WI38 (cell line): Measurements from ENCODE around the gene COL6A5.

Experiments used
- H3K4me3 ChIP-seq: 2 replicates; pipeline ENCODE4 v1.5.1; 2011; ENCODE audit warnings: low read depth, mild to moderate bottlenecking, control low read depth, low read length
- TF ChIP-seq, protein P1 (sequence below): IDR thresholded peaks from 2 replicates; pipeline ENCODE4 v1.5.1; 2012; ENCODE audit warnings: low read depth, mild to moderate bottlenecking, control low read depth, low read length

The COL6A5 gene

DNA sequence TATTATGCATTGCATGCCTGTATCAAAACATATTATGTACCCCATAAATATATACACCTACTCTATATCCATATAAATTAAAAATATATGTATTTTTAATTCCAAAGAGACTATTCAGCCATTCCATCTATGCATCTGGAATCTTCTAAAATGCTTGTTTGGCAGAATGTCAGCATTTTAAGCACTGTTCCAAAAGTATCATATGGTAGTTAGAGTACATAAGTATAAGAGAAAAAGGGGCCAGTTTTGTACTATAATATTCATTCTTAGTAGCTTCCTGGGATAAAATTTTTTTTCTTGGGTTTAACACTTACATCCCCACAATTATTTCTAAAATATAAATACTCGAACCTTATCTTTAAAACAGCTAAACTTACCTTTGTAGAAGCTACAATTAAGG lies 111.1 kb downstream of the COL6A5 start:
- TF ChIP-seq, protein P1, sequence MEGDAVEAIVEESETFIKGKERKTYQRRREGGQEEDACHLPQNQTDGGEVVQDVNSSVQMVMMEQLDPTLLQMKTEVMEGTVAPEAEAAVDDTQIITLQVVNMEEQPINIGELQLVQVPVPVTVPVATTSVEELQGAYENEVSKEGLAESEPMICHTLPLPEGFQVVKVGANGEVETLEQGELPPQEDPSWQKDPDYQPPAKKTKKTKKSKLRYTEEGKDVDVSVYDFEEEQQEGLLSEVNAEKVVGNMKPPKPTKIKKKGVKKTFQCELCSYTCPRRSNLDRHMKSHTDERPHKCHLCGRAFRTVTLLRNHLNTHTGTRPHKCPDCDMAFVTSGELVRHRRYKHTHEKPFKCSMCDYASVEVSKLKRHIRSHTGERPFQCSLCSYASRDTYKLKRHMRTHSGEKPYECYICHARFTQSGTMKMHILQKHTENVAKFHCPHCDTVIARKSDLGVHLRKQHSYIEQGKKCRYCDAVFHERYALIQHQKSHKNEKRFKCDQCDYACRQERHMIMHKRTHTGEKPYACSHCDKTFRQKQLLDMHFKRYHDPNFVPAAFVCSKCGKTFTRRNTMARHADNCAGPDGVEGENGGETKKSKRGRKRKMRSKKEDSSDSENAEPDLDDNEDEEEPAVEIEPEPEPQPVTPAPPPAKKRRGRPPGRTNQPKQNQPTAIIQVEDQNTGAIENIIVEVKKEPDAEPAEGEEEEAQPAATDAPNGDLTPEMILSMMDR: no peak
- no peak overlapping the region for H3K4me3 ChIP-seq

DNA sequence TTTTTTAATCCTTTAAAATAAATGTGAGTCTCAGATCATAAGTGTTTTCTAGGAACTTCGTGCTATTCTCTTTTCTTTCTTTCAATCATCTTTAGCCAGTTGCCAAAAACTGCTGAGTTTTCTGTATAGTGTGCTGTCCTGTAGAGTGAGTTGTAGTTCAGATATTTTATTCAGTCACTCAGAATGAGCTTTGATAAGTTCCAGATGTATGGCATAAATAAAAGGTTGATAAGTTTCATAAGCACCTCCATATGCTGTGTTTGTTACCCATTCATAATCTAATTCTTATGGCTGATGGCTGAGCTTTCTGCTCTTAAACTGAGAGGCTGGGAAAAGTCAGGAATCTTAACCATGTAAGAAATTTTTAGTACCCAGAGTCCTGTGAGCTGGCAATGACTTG lies 112.2 kb downstream of the COL6A5 start:
- TF ChIP-seq, protein P1: no peak
- H3K4me3 ChIP-seq: no peak overlapping the region

DNA sequence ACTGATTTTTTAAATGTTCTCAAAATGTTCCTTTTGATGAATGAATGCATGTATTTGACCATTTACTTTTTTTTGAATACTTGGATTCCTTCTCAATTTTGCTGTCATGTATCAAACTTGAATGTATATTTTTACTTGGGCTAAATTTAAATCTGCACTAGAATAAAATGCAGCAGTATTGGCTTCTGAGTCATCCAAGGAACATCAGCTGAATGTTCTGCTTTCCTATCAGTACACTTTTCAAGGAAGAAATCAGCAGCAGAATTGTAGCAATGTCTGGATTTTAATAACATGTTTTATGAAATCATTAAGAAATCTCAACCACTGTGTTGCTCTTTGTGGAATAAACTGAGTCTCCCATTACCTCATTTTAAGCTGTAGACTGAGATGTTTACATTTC lies 114.5 kb downstream of the COL6A5 start:
- H3K4me3 ChIP-seq: no peak overlapping the region
- TF ChIP-seq, protein P1: no peak

DNA sequence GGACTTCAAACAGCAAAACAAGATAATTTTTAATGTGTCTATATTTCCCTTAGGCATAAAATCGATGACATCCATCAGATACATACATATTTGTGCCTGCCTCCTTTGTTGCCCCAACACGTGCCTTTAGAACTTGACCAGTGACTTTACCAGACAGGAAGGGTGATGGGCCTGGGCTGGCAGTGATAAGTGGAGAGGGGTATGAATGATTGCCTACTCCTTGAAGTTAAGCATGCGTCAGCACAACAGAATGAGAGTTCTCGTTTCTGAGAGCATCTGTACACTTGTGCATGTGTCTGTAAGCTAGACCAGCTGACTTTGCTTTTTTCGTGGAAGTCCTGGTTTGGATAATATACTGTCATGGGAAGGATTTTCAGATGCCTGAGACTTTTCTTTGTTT lies 116.6 kb downstream of the COL6A5 start:
- TF ChIP-seq, protein P1: no peak

DNA sequence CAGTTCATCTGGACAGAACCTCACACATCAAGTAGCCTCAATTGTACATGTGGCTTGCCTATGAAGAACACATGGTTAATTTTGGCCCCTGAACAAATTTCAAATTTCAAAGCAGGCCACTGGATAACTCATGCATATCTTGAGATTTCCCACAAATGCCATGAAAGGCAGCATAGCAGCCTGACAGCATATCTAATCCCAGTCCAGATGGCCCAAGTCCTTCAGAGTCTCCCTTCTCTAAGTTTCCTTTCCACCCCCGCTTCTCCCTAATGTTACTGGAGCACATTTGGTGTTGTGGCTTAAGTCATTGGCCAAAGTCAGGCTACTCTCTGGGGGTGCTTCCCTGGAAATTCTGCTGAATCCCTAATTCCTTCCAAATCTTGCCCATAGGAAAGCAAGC lies 117.7 kb downstream of the COL6A5 start:
- no peak overlapping the region for H3K4me3 ChIP-seq
- TF ChIP-seq, protein P1: no peak

More for the DNA sequence above, 116.6 kb downstream of the COL6A5 start:
- no peak overlapping the region for H3K4me3 ChIP-seq

DNA sequence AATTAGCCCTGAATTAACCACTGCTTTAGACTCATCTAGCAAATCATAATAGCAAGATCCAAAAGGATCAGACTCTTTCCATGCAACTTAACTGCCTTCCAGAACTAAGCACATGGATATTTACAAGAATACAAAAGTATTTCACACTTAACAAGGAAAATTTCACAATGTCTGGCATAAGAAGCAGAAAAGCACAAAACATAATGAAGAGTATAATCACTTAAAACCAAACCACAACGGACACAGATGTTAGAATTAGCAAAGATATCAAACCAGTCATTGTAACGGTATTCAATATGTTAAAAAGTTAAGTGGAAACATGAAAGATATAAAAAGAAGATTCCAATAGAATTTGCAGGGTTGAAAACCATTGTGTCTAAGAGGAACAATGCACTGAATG lies 120.0 kb downstream of the COL6A5 start:
- H3K4me3 ChIP-seq: no peak overlapping the region
- TF ChIP-seq, protein P1: no peak

DNA sequence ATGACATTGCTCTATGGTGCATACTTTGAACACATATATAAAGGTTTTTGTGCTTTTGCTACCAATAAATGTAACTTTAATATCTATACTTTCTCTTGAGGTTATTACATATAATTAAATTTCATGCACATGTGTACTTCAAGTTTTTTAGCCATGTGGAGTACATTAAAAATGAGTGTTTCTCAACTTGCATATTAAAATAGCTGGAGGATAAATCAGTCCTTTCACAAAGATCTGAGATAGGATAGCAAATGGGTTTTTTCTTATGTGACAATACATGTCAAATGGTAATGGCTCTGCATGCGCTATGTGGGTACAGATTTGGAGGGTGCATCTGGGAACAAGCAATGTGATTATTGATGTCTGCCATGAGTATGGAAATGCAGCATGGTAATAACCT lies 122.8 kb downstream of the COL6A5 start:
- TF ChIP-seq, protein P1: no peak

More for the DNA sequence above, 122.8 kb downstream of the COL6A5 start:
- H3K4me3 ChIP-seq: no peak overlapping the region
